Subcutaneous abdominal adipose tissue (tissue), 5 donors: Measurements from ENCODE around the gene GNL2.
"Not testable (repeated sequence)": the region's sequence is repeated elsewhere in the genome, so short reads cannot be mapped to it uniquely, and the experiment has no call there.

Source experiments
- H3K27ac ChIP-seq: one replicate; pipeline ENCODE4 v1.7.0; 2013; ENCODE audit warnings: low read depth, mild to moderate bottlenecking, inconsistent platforms, low read length, moderate library complexity
- H3K27me3 ChIP-seq, 5 donors: one replicate each; pipeline ENCODE4 v1.7.0; 2013; ENCODE audit warnings: low read length in 5 of 5, inconsistent platforms in 1 of 5; ENCODE audit not compliant: control insufficient read depth in 5 of 5, insufficient read depth in 4 of 5
- H3K36me3 ChIP-seq, 5 donors: one replicate each; pipeline ENCODE4 v1.7.0; 2013; ENCODE audit warnings: low read length in 5 of 5; ENCODE audit not compliant: control insufficient read depth in 5 of 5, insufficient read depth in 5 of 5
- H3K4me1 ChIP-seq, 5 donors: one replicate each; pipeline ENCODE4 v1.7.0; 2013; ENCODE audit warnings: low read length in 5 of 5, mild to moderate bottlenecking in 3 of 5, moderate library complexity in 1 of 5; ENCODE audit not compliant: control insufficient read depth in 5 of 5, insufficient read depth in 5 of 5
- H3K4me3 ChIP-seq, 5 donors: one replicate each; pipeline ENCODE4 v1.7.0; 2013; ENCODE audit warnings: low read length in 5 of 5, low read depth in 1 of 5
- H3K9ac ChIP-seq, 5 donors: one replicate each; pipeline ENCODE4 v1.7.0; 2013; ENCODE audit warnings: low read length in 5 of 5, mild to moderate bottlenecking in 4 of 5, moderate library complexity in 3 of 5
- H3K9me3 ChIP-seq, 5 donors: one replicate each; pipeline ENCODE4 v1.7.0; 2013; ENCODE audit warnings: low read length in 5 of 5; ENCODE audit not compliant: control insufficient read depth in 5 of 5
- donor health status: healthy.
- donor health status: healthy.
- donor health status: healthy.
- donor health status: healthy.
- donor health status: healthy.

GNL2 gene

DNA sequence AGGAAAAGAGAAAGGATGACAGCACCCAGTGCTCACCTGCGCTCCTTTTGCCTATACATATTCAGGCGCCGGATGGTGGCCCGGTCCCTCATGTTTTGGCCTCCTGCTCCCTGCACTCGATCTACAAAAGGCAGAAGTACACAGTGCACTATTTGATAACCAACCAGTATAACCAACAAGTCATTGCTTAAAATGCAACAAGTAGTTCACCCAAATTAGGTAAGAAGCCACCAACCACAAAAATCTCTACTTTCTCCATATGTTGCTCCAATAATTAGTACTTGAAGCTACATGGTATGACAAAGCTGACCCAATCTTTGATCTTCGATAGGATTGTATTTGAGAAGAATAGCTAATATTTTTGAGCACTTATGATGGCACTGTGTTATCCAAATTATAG, 2.0 kb downstream of the GNL2 start:
- peaks cover 29 to 43% (median 32%) of the 10 kb centered on the region in 5 donors for H3K36me3 ChIP-seq
- H3K9me3 ChIP-seq: no peaks in the 10 kb centered on the region
- no peak overlapping the region for H3K4me3 ChIP-seq
- peaks cover 2 to 26% (median 22%) of the 10 kb centered on the region in 5 donors for H3K4me1 ChIP-seq
- peak overlapping the region in 1 of 5 donors; percentile 43 for H3K9ac ChIP-seq
- H3K27me3 ChIP-seq: no peaks in the 10 kb centered on the region
- H3K27ac ChIP-seq: no peak overlapping the region

DNA sequence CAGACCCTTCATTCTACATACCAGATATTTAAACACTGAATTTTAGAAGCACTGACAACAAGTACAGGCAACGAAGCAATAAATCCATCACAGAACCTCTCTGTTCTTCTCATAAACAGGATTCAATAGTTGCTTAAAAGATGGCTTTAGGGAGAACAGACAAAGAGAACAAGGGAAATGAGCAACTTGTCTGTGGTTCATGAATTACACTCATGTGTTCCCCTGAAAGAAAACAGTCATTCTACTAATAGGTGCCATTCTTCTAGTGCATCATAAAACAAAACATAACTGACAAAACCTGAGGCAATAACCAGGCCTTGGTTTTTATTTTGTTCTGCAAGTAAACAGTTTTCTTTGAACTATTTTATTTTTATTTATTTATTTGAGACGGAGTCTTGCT, 6.8 kb downstream of the GNL2 start:
- Histone ChIP-seq H3K27ac (no peak overlapping the region), H3K36me3 (peaks cover 54 to 86% (median 60%) of the 10 kb centered on the region in 5 donors), H3K4me3 (no peak overlapping the region), H3K27me3 (no peaks in the 10 kb centered on the region), H3K9me3 (no peaks in the 10 kb centered on the region), H3K4me1 (peaks cover 0 to 4% (median 2%) of the 10 kb centered on the region in 5 donors), H3K9ac (no peak overlapping the region)

DNA sequence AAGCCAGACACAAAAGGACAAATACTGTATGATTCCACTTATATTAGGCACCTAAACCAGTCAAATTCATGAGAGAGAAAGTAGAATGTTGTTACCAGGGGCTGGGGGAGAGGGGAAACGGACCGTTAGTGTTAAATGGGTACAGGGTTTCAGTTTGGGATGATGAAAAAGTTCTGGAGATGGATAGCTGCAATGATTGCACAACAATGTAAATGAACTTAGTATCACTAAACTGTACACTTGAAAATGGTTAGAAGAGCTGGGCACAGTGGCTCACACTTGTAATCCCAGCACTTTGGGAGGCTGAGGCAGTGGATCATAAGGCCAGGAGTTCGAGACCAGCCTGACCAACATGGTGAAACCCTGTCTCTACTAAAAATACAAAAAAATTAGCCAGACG, 11.2 kb downstream of the GNL2 start:
- not testable (repeated sequence) for H3K4me3 ChIP-seq, H3K27me3 ChIP-seq, H3K9ac ChIP-seq, H3K9me3 ChIP-seq, H3K4me1 ChIP-seq, H3K27ac ChIP-seq
- peaks cover 58 to 95% (median 69%) of the 10 kb centered on the region in 5 donors for H3K36me3 ChIP-seq

DNA sequence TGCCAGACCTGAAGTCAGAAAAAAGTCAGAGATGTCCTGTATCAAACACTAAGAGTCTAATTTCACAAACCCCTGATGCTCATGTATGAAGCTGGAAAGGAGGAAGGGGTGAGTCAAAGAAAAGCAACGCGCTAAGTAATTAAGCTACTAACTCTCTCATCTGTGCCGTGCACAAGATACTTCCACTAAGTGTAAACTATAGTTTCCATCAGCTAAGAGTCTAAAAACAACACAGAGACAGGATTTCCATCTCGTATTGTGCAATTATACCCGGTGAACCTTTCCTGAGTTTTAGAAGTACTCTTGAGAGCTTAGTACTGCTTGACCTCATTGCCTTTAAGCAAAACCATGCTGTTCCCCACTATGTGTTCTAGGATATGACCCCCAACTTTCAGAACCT, 20.0 kb downstream of the GNL2 start:
- Histone ChIP-seq H3K9ac (no peak overlapping the region), H3K4me1 (no peaks in the 10 kb centered on the region), H3K27ac (no peak overlapping the region), H3K9me3 (no peaks in the 10 kb centered on the region), H3K27me3 (no peaks in the 10 kb centered on the region), H3K4me3 (no peak overlapping the region), H3K36me3 (peaks cover 50 to 99% (median 82%) of the 10 kb centered on the region in 5 donors)

DNA sequence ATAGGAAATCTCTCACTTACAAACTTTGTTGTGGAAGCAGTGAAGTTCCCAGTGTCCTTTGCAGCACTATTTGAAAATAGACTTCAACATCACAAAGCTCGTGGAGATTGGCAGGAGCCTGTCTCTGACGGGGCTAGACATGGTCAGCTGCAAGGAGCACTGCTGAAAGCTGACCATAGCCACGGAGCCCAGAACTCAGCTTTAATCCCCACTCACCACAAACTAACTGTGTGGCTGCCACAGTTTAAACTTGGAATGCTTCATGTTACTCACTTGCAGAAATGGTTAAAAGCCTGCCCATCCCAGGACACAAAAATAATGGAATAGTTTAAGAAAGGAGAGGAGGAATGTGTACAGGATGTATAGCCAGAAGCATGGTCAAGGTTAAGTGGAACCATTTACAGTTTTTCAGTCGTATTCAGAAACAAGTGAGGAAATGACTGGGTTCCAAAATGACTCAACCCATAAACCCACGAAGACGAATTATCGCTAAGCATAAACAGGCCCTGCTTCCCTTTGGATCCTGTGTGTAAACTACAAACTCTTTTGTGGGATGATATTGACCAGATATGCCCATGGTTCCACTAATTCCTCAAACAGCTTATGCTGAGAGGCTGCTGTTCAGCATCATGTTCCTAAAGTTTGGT, 20.8 kb downstream of the GNL2 start:
- Histone ChIP-seq H3K36me3 (peaks cover 49 to 98% (median 77%) of the 10 kb centered on the region in 5 donors), H3K27ac (no peak overlapping the region), H3K4me1 (no peaks in the 10 kb centered on the region), H3K4me3 (no peak overlapping the region), H3K27me3 (no peaks in the 10 kb centered on the region), H3K9ac (no peak overlapping the region), H3K9me3 (no peaks in the 10 kb centered on the region)

DNA sequence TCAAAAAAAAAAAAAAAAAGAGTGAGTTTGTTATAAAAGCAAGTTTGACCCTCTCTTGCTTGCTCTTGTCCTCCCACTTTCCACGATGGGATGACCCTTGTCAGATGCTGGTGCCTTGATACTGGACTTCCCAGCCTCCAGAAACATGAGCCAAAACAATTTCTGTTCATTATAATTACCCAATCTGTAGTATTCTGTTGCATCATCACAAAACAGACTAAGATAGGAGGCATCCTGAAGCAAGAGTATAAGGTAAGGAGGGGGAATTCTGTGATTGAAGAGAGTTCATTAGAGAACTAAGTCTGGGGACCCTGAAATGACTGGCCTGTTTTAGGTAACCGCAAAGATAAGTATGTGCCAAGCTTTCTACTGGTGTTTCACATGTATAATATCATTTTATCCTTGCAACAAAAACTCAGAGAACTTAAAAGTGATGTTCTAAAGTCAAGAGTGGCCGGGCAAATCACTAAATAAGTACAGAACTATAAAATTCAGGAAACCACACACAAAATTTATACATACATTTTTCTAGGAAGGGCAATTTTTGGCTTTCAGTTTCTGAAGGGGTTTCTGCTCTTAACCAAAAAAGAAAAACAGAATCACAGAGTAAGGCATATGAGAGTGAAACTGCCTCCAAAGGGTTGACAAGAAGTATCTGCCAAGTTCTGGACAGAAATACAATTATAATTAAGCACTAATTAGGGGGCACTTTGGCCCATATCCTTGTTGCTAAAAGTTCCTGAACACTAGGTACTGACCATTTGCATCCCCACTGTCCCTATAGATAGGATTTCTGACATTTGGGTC, 25.0 kb downstream of the GNL2 start:
- H3K27me3 ChIP-seq: no peaks in the 10 kb centered on the region
- H3K9me3 ChIP-seq: no peaks in the 10 kb centered on the region
- H3K4me1 ChIP-seq: no peaks in the 10 kb centered on the region
- H3K9ac ChIP-seq: no peak overlapping the region
- H3K36me3 ChIP-seq: peaks cover 59 to 99% (median 90%) of the 10 kb centered on the region in 5 donors
- no peak overlapping the region for H3K27ac ChIP-seq
- H3K4me3 ChIP-seq: no peak overlapping the region

DNA sequence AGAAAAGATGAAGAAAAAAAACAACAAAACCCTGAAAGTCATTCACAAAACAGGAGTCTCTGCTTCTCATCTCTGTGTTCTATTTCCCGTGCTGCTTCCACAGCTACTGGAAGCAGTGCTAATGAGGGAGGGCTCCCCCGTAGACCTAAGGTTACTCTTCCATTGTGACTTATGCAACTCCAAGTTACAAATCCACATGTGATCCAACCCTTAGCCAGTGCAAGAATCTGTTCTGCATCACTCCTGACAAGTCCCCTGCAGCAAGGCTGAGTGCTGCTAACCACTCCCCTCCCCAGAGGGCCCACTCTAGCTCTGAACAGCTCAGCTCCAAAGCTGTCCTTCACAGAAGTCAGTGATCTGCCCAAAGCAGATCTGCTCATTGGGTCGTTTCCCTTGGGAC, 28.7 kb downstream of the GNL2 start:
- Histone ChIP-seq H3K27me3 (no peaks in the 10 kb centered on the region), H3K36me3 (peaks cover 38 to 77% (median 70%) of the 10 kb centered on the region in 5 donors), H3K27ac (no peak overlapping the region), H3K4me1 (no peaks in the 10 kb centered on the region), H3K4me3 (no peak overlapping the region), H3K9ac (no peak overlapping the region), H3K9me3 (no peaks in the 10 kb centered on the region)

DNA sequence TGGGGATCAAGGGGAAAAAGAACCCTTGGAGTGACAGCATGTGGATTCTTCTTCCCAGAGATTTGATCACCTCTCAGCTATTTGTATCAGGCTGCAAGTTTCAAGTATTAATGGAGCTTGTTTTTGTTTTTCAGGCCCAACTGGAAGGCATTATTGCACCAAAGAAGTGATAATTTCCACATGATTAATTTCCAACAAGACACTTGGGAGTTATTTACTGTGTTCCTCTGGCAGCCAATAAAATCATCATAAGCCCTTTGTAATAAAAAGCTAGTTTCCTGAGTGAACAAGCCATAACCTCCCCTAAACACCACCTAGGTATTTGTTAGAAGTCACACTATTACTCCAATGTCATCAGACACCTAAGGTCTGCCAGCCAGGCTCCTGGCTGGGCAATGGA, 30.8 kb downstream of the GNL2 start:
- Histone ChIP-seq H3K9ac (no peak overlapping the region), H3K27me3 (no peaks in the 10 kb centered on the region), H3K9me3 (peaks cover 0 to 3% (median 0%) of the 10 kb centered on the region in 5 donors), H3K4me1 (no peaks in the 10 kb centered on the region), H3K4me3 (no peak overlapping the region), H3K36me3 (peaks cover 30 to 61% (median 56%) of the 10 kb centered on the region in 5 donors), H3K27ac (no peak overlapping the region)

DNA sequence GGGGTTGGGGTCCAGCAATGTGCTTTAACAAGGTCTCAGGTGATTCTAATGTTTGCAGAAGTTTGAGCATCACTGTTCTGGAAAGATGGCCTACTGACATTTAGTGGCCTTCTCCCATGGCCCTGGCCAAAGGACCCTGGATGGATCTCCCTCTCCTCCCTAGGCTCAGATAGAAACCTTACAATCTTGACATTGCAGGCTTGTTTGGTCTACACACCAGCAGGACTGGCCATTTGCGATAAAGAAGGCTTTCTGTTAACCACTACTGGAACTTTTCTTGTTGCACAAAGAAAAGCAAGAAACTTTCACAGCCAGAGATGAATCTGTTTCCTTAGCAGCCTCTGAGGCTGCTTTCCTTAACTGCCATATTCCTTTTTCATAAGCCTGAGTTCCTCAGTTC, 32.8 kb downstream of the GNL2 start:
- Histone ChIP-seq H3K27me3 (no peaks in the 10 kb centered on the region), H3K9ac (no peak overlapping the region), H3K27ac (no peak overlapping the region), H3K9me3 (peaks cover 0 to 3% (median 0%) of the 10 kb centered on the region in 5 donors), H3K4me3 (no peak overlapping the region), H3K4me1 (no peaks in the 10 kb centered on the region), H3K36me3 (peaks cover 15 to 44% (median 38%) of the 10 kb centered on the region in 5 donors)
